HAP-1 (cell line): ENCODE data around the gene SMIM3.

Experiments used
- DNase-seq, 2 experiments: peaks; one replicate each; pipeline ENCODE4 v3.0.0-alpha.2; 2016 to 2020; ENCODE audit warnings: low spot score in 2 of 2
- H3K27me3 ChIP-seq: fragments of 250-450 bp; sonication (Bioruptor Pico); 2 replicates; pipeline ENCODE4 v1.5.1; 2020; ENCODE audit warnings: low read depth, mild to moderate bottlenecking, moderate library complexity
- H3K36me3 ChIP-seq: fragments of 250-450 bp; sonication (Bioruptor Pico); replicated peaks from 2 replicates; pipeline ENCODE4 v1.5.1; 2020; ENCODE audit warnings: mild to moderate bottlenecking
- H3K4me1 ChIP-seq: fragments of 250-450 bp; sonication (Bioruptor Pico); 2 replicates; pipeline ENCODE4 v1.5.1; 2020; ENCODE audit warnings: mild to moderate bottlenecking
- H3K4me3 ChIP-seq: fragments of 250-450 bp; sonication (Bioruptor Pico); 2 replicates; pipeline ENCODE4 v1.5.1; 2020; ENCODE audit warnings: mild to moderate bottlenecking, moderate library complexity
- H3K9me3 ChIP-seq: fragments of 250-450 bp; sonication (Bioruptor Pico); 2 replicates; pipeline ENCODE4 v1.5.1; 2020; ENCODE audit warnings: mild to moderate bottlenecking, moderate library complexity
- in situ Hi-C: fragments of 300-500 bp; cut with MboI; formaldehyde crosslinking; loops from 3 replicates; pipeline ENCODE4 v1.14.3; 2020; ENCODE audit warnings: low sequenced_read_pairs, inconsistent platforms, mixed read lengths

SMIM3 gene

GRCh38 chr5:150778088-150778516, 455 bp upstream of the SMIM3 start:
- in situ Hi-C loops: loop anchor here (25.0 kb wide), 1 partner anchor 384 kb away; the partner anchor contains the start of gene ANXA6
- no peaks in the 10 kb centered on the region for H3K36me3 ChIP-seq
- DNase-seq: no peak
- H3K4me1 ChIP-seq: peaks cover 3% of the 10 kb centered on the region
- H3K27me3 ChIP-seq: no peaks in the 10 kb centered on the region
- no peaks in the 10 kb centered on the region for H3K9me3 ChIP-seq
- H3K4me3 ChIP-seq: peak overlapping the region; percentile 61

- in situ Hi-C loops: loop anchor here (25.0 kb wide), 1 partner anchor 383 kb away; the partner anchor contains the start of gene ANXA6
- Histone ChIP-seq H3K27me3 (no peaks in the 10 kb centered on the region), H3K36me3 (no peaks in the 10 kb centered on the region), H3K4me3 (peak overlapping the region; percentile 61), H3K4me1 (peaks cover 3% of the 10 kb centered on the region), H3K9me3 (no peaks in the 10 kb centered on the region)
- no peak for DNase-seq
Measured at GRCh38 chr5:150779397-150780186, 1.0 kb downstream of the SMIM3 start.

- Histone ChIP-seq H3K4me3 (no peak overlapping the region), H3K9me3 (no peaks in the 10 kb centered on the region), H3K4me1 (peaks cover 3% of the 10 kb centered on the region), H3K36me3 (no peaks in the 10 kb centered on the region), H3K27me3 (no peaks in the 10 kb centered on the region)
- in situ Hi-C loops: loop anchor here (25.0 kb wide), 1 partner anchor 382 kb away; the partner anchor contains the start of gene ANXA6
- DNase-seq: no peak
Measured at GRCh38 chr5:150780187-150780692, 1.7 kb downstream of the SMIM3 start.

- H3K9me3 ChIP-seq: no peaks in the 10 kb centered on the region
- no peak overlapping the region for H3K4me3 ChIP-seq
- H3K27me3 ChIP-seq: no peaks in the 10 kb centered on the region
- H3K36me3 ChIP-seq: no peaks in the 10 kb centered on the region
- DNase-seq: no peak
- in situ Hi-C loops: loop anchor here (25.0 kb wide), 1 partner anchor 381 kb away; the partner anchor contains the start of gene ANXA6
- peaks cover 3% of the 10 kb centered on the region for H3K4me1 ChIP-seq
Measured at GRCh38 chr5:150780816-150781221, 2.3 kb downstream of the SMIM3 start.

- H3K27me3 ChIP-seq: no peaks in the 10 kb centered on the region
- H3K9me3 ChIP-seq: no peaks in the 10 kb centered on the region
- H3K36me3 ChIP-seq: no peaks in the 10 kb centered on the region
- no peak overlapping the region for H3K4me3 ChIP-seq
- peaks cover 3% of the 10 kb centered on the region for H3K4me1 ChIP-seq
- DNase-seq: no peak
- in situ Hi-C loops: loop anchor here (25.0 kb wide), 1 partner anchor 380 kb away; the partner anchor contains the start of gene ANXA6
Measured at GRCh38 chr5:150781706-150782614, 3.4 kb downstream of the SMIM3 start.

- DNase-seq: no peak
- Histone ChIP-seq H3K4me1 (peaks cover 7% of the 10 kb centered on the region), H3K36me3 (no peaks in the 10 kb centered on the region), H3K9me3 (no peaks in the 10 kb centered on the region), H3K27me3 (no peaks in the 10 kb centered on the region), H3K4me3 (no peak overlapping the region)
- in situ Hi-C loops: loop anchor here (25.0 kb wide), 1 partner anchor 379 kb away; the partner anchor contains the start of gene ANXA6
Measured at GRCh38 chr5:150782850-150783249, 4.3 kb downstream of the SMIM3 start.

- Histone ChIP-seq H3K27me3 (no peaks in the 10 kb centered on the region), H3K4me1 (peaks cover 9% of the 10 kb centered on the region), H3K4me3 (no peak overlapping the region), H3K9me3 (no peaks in the 10 kb centered on the region), H3K36me3 (no peaks in the 10 kb centered on the region)
- DNase-seq: no peak
- in situ Hi-C loops: loop anchor here (25.0 kb wide), 1 partner anchor 379 kb away; the partner anchor contains the start of gene ANXA6
Measured at GRCh38 chr5:150783422-150783928, 4.9 kb downstream of the SMIM3 start.

- H3K4me1 ChIP-seq: peaks cover 6% of the 10 kb centered on the region
- no peaks in the 10 kb centered on the region for H3K27me3 ChIP-seq
- DNase-seq: no peak
- H3K36me3 ChIP-seq: no peaks in the 10 kb centered on the region
- no peak overlapping the region for H3K4me3 ChIP-seq
- in situ Hi-C loops: loop anchor here (25.0 kb wide), 1 partner anchor 376 kb away; the partner anchor contains the start of gene ANXA6
- H3K9me3 ChIP-seq: no peaks in the 10 kb centered on the region
Measured at GRCh38 chr5:150785950-150786349, 7.4 kb downstream of the SMIM3 start.

GRCh38 chr5:150786876-150787275, 8.3 kb downstream of the SMIM3 start:
- Histone ChIP-seq H3K4me3 (no peak overlapping the region), H3K27me3 (no peaks in the 10 kb centered on the region), H3K9me3 (no peaks in the 10 kb centered on the region), H3K4me1 (peaks cover 6% of the 10 kb centered on the region), H3K36me3 (no peaks in the 10 kb centered on the region)
- DNase-seq: no peak
- in situ Hi-C loops: loop anchor here (25.0 kb wide), 1 partner anchor 375 kb away; the partner anchor contains the start of gene ANXA6

GRCh38 chr5:150787656-150788055, 9.1 kb downstream of the SMIM3 start:
- in situ Hi-C loops: loop anchor here (25.0 kb wide), 1 partner anchor 375 kb away; the partner anchor contains the start of gene ANXA6
- H3K4me1 ChIP-seq: peaks cover 6% of the 10 kb centered on the region
- peak in 1 of 2 experiments; percentile 3 for DNase-seq

GRCh38 chr5:150788977-150789376, 10.4 kb downstream of the SMIM3 start:
- H3K36me3 ChIP-seq: no peaks in the 10 kb centered on the region
- H3K4me3 ChIP-seq: no peak overlapping the region
- in situ Hi-C loops: loop anchor here (25.0 kb wide), 1 partner anchor 373 kb away; the partner anchor contains the start of gene ANXA6
- DNase-seq: no peak
- H3K9me3 ChIP-seq: no peaks in the 10 kb centered on the region
- peaks cover 6% of the 10 kb centered on the region for H3K4me1 ChIP-seq
- no peaks in the 10 kb centered on the region for H3K27me3 ChIP-seq

More at GRCh38 chr5:150787656-150788055, 9.1 kb downstream of the SMIM3 start:
- Histone ChIP-seq H3K27me3 (no peaks in the 10 kb centered on the region), H3K36me3 (no peaks in the 10 kb centered on the region), H3K9me3 (no peaks in the 10 kb centered on the region), H3K4me3 (no peak overlapping the region)

- DNase-seq: no peak
- Histone ChIP-seq H3K36me3 (no peaks in the 10 kb centered on the region), H3K4me3 (no peak overlapping the region), H3K4me1 (peaks cover 6% of the 10 kb centered on the region), H3K27me3 (no peaks in the 10 kb centered on the region), H3K9me3 (no peaks in the 10 kb centered on the region)
- in situ Hi-C loops: loop anchor here (25.0 kb wide), 1 partner anchor 373 kb away; the partner anchor contains the start of gene ANXA6
Measured at GRCh38 chr5:150789450-150789849, 10.9 kb downstream of the SMIM3 start.
